H9 (cell line): ENCODE measurements around the gene MGAT4C. TPM values are rescaled to one million over a fixed set of nuclear protein-coding genes. Genes with fewer than 3 reads are reported as not detected.

ENCODE experiments used
- DNase-seq: peaks from one replicate; pipeline ENCODE4 v3.0.0-alpha.2; 2017
- H2AFZ ChIP-seq: one replicate; pipeline ENCODE4 v1.6.1; 2013; ENCODE audit warnings: mild to moderate bottlenecking, low read length, control low read depth, moderate library complexity
- H2AK5ac ChIP-seq: 2 replicates; pipeline ENCODE4 v1.6.1; 2013; ENCODE audit warnings: low read length, control low read depth, mixed read lengths; ENCODE audit not compliant: insufficient read length
- H2BK120ac ChIP-seq: one replicate; pipeline ENCODE4 v1.6.1; 2013; ENCODE audit warnings: low read depth, mild to moderate bottlenecking, low read length, control low read depth, inconsistent platforms; ENCODE audit not compliant: poor library complexity, severe bottlenecking
- H2BK12ac ChIP-seq: 2 replicates; pipeline ENCODE4 v1.6.1; 2013; ENCODE audit warnings: low read length, control low read depth, mixed read lengths, low read depth; ENCODE audit not compliant: insufficient read length
- H2BK15ac ChIP-seq: 2 replicates; pipeline ENCODE4 v1.6.1; 2013; ENCODE audit warnings: low read depth, low read length, control low read depth
- H2BK20ac ChIP-seq: one replicate; pipeline ENCODE4 v1.6.1; 2013; ENCODE audit warnings: low read depth, mild to moderate bottlenecking, low read length, control low read depth, inconsistent platforms; ENCODE audit not compliant: poor library complexity, severe bottlenecking
- H2BK5ac ChIP-seq: 2 replicates; pipeline ENCODE4 v1.6.1; 2013; ENCODE audit warnings: low read length, control low read depth, mixed read lengths; ENCODE audit not compliant: insufficient read length
- H3K14ac ChIP-seq: 2 replicates; pipeline ENCODE4 v1.6.1; 2013; ENCODE audit warnings: low read length, control low read depth; ENCODE audit not compliant: insufficient read depth
- H3K18ac ChIP-seq: 2 replicates; pipeline ENCODE4 v1.6.1; 2013; ENCODE audit warnings: low read depth, mild to moderate bottlenecking, mixed read lengths, low read length, control low read depth; ENCODE audit not compliant: insufficient read length
- H3K23ac ChIP-seq: 2 replicates; pipeline ENCODE4 v1.6.1; 2013; ENCODE audit warnings: low read length, control low read depth, mixed read lengths, low read depth; ENCODE audit not compliant: insufficient read length
- H3K23me2 ChIP-seq: 2 replicates; pipeline ENCODE4 v1.6.1; 2013; ENCODE audit warnings: low read depth, mild to moderate bottlenecking, mixed read lengths, low read length, control low read depth; ENCODE audit not compliant: insufficient read length, poor library complexity, severe bottlenecking
- H3K27ac ChIP-seq: 2 replicates; pipeline ENCODE4 v1.5.1; 2013; ENCODE audit warnings: low read length, control low read depth, mixed read lengths, low read depth; ENCODE audit not compliant: insufficient read length
- H3K27me3 ChIP-seq: 2 replicates; pipeline ENCODE4 v1.6.1; 2013; ENCODE audit warnings: low read length, control low read depth, inconsistent platforms; ENCODE audit not compliant: insufficient read depth
- H3K4ac ChIP-seq: 2 replicates; pipeline ENCODE4 v1.6.1; 2013; ENCODE audit warnings: low read depth, mild to moderate bottlenecking, control low read depth, inconsistent platforms, low read length, moderate library complexity
- H3K4me1 ChIP-seq: 2 replicates; pipeline ENCODE4 v1.6.1; 2013; ENCODE audit warnings: low read length, control low read depth, inconsistent platforms; ENCODE audit not compliant: insufficient read depth
- H3K4me2 ChIP-seq: 2 replicates; pipeline ENCODE4 v1.6.1; 2013; ENCODE audit warnings: low read length, control low read depth, mixed read lengths; ENCODE audit not compliant: insufficient read length, insufficient read depth
- H3K56ac ChIP-seq: 2 replicates; pipeline ENCODE4 v1.6.1; 2013; ENCODE audit warnings: low read depth, mild to moderate bottlenecking, mixed read lengths, low read length, control low read depth; ENCODE audit not compliant: insufficient read length
- H3K79me1 ChIP-seq: 2 replicates; pipeline ENCODE4 v1.6.1; 2013; ENCODE audit warnings: low read depth, mild to moderate bottlenecking, moderate library complexity, low read length, control low read depth, inconsistent platforms; ENCODE audit not compliant: insufficient read depth, poor library complexity, severe bottlenecking
- H3K79me2 ChIP-seq: 2 replicates; pipeline ENCODE4 v1.6.1; 2013; ENCODE audit warnings: low read length, control low read depth, inconsistent platforms; ENCODE audit not compliant: insufficient read depth
- H3K9ac ChIP-seq: 2 replicates; pipeline ENCODE4 v1.6.1; 2013; ENCODE audit warnings: low read length, control low read depth, mixed read lengths; ENCODE audit not compliant: insufficient read length; ENCODE audit errors: extremely low read depth
- H3K9me3 ChIP-seq: one replicate; pipeline ENCODE4 v1.6.1; 2013; ENCODE audit warnings: low read depth, low read length, inconsistent platforms; ENCODE audit not compliant: control insufficient read depth
- H3T11ph ChIP-seq: one replicate; pipeline ENCODE4 v1.6.1; 2013; ENCODE audit warnings: mild to moderate bottlenecking, low read length, control low read depth, inconsistent platforms
- H4K20me1 ChIP-seq: one replicate; pipeline ENCODE4 v1.6.1; 2013; ENCODE audit not compliant: control insufficient read depth, insufficient read length, insufficient read depth
- H4K5ac ChIP-seq: 2 replicates; pipeline ENCODE4 v1.6.1; 2013; ENCODE audit warnings: low read depth, mild to moderate bottlenecking, mixed read lengths, low read length, control low read depth; ENCODE audit not compliant: insufficient read length
- H4K8ac ChIP-seq: replicated peaks from 2 replicates; pipeline ENCODE4 v1.6.1; 2013; ENCODE audit warnings: low read length, control low read depth, mixed read lengths, low read depth; ENCODE audit not compliant: insufficient read length
- H4K91ac ChIP-seq: 2 replicates; pipeline ENCODE4 v1.6.1; 2013; ENCODE audit warnings: low read depth, mild to moderate bottlenecking, moderate library complexity, mixed read lengths, low read length, control low read depth; ENCODE audit not compliant: insufficient read length
- H3K27ac Mint-ChIP-seq, 3 experiments: 2 replicates in 2 of 3; 3 replicates in 1 of 3; pipeline ENCODE4 v1.8.0; 2020 to 2021; ENCODE audit warnings: mixed read lengths in 3 of 3, mild to moderate bottlenecking in 1 of 3, moderate library complexity in 1 of 3
- H3K27me3 Mint-ChIP-seq: 2 replicates; pipeline ENCODE4 v1.8.0; 2021; ENCODE audit warnings: low read depth, mild to moderate bottlenecking, moderate library complexity, mixed read lengths
- H3K36me3 Mint-ChIP-seq, 3 experiments: 2 replicates in 2 of 3; 3 replicates in 1 of 3; pipeline ENCODE4 v1.8.0; 2020 to 2021; ENCODE audit warnings: low read depth in 3 of 3, mixed read lengths in 3 of 3; ENCODE audit not compliant: insufficient read depth in 1 of 3
- H3K4me1 Mint-ChIP-seq, 2 experiments: 2 replicates each; pipeline ENCODE4 v1.8.0; 2020; ENCODE audit warnings: mixed read lengths in 2 of 2
- H3K4me3 Mint-ChIP-seq, 2 experiments: 2 replicates in 1 of 2; 3 replicates in 1 of 2; pipeline ENCODE4 v1.8.0; 2020 to 2021; ENCODE audit warnings: mild to moderate bottlenecking in 2 of 2, mixed read lengths in 2 of 2, moderate library complexity in 1 of 2
- H3K9me3 Mint-ChIP-seq, 2 experiments: 2 replicates in 1 of 2; 3 replicates in 1 of 2; pipeline ENCODE4 v1.8.0; 2020; ENCODE audit warnings: mild to moderate bottlenecking in 2 of 2, mixed read lengths in 2 of 2, moderate library complexity in 1 of 2
- total RNA-seq: library from RNA; stranded (reverse); gene quantifications from 2 replicates; pipeline ENCODE4 v1.2.1, GENCODE V29; 2021
- TF ChIP-seq, protein P1 (sequence below): fragments of 200-600 bp; sonication (generic); conservative IDR thresholded peaks from 3 replicates; pipeline ENCODE4 v1.8.0; 2021; ENCODE audit warnings: antibody characterized with exemption, mild to moderate bottlenecking

MGAT4C gene
- total RNA-seq, 1 experiment from 2014 or later = 1.3 TPM

DNA sequence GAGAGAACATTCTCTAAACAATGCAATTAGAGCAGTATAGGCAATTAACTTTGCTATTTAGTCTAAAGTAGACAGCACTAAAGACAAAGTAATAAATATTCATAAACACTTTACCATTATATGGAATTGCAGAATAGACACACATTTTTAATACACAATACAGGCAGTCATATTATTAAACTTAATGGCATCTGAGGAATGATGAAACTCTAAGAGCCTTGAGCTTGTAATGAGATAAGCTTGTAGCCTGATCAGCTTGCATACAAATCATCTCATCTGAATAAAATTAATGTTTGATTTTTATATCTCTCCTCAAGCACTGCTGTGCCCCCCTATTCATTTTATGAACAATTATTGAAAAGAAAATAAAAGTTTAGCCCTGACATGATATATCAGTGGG is 107.6 kb downstream of the MGAT4C start:
- Mint-ChIP-seq H3K27me3 (no peaks in the 10 kb centered on the region), H3K4me1 (peaks cover 15% of the 10 kb centered on the region in 2 experiments), H3K27ac (no peak overlapping the region), H3K9me3 (no peaks in the 10 kb centered on the region), H3K4me3 (no peak overlapping the region), H3K36me3 (peaks cover 0 to 11% (median 3%) of the 10 kb centered on the region in 3 experiments; a peak in 3 of 7 replicates)
- Histone ChIP-seq H2BK20ac (no peak overlapping the region), H4K5ac (no peak overlapping the region), H3K56ac (no peak overlapping the region), H2AK5ac (no peak overlapping the region), H3K79me1 (no peaks in the 10 kb centered on the region), H3K23me2 (no peaks in the 10 kb centered on the region), H3K27me3 (no peaks in the 10 kb centered on the region), H4K8ac (no peak overlapping the region), H2BK120ac (no peak overlapping the region), H3K9me3 (no peaks in the 10 kb centered on the region), H4K91ac (no peak overlapping the region), H3K4me2 (no peak overlapping the region), H2BK12ac (no peak overlapping the region), H3K23ac (no peak overlapping the region), H3K4me1 (0 out of 2 replicates have a peak, but pooled peaks cover 3% of the 10 kb centered on the region), H4K20me1 (no peaks in the 10 kb centered on the region), H3K18ac (no peak overlapping the region), H3K9ac (no peak overlapping the region), H3K79me2 (no peaks in the 10 kb centered on the region), H2BK15ac (no peak overlapping the region), H2AFZ (no peak overlapping the region), H3K14ac (no peak overlapping the region), H3K27ac (no peak overlapping the region), H2BK5ac (no peak overlapping the region), H3T11ph (no peak overlapping the region), H3K4ac (no peak overlapping the region)
- DNase-seq = no peak
- TF ChIP-seq, protein P1, sequence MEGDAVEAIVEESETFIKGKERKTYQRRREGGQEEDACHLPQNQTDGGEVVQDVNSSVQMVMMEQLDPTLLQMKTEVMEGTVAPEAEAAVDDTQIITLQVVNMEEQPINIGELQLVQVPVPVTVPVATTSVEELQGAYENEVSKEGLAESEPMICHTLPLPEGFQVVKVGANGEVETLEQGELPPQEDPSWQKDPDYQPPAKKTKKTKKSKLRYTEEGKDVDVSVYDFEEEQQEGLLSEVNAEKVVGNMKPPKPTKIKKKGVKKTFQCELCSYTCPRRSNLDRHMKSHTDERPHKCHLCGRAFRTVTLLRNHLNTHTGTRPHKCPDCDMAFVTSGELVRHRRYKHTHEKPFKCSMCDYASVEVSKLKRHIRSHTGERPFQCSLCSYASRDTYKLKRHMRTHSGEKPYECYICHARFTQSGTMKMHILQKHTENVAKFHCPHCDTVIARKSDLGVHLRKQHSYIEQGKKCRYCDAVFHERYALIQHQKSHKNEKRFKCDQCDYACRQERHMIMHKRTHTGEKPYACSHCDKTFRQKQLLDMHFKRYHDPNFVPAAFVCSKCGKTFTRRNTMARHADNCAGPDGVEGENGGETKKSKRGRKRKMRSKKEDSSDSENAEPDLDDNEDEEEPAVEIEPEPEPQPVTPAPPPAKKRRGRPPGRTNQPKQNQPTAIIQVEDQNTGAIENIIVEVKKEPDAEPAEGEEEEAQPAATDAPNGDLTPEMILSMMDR = no peak
